Measurements from ENCODE around the gene PRUNE2.

DNA sequence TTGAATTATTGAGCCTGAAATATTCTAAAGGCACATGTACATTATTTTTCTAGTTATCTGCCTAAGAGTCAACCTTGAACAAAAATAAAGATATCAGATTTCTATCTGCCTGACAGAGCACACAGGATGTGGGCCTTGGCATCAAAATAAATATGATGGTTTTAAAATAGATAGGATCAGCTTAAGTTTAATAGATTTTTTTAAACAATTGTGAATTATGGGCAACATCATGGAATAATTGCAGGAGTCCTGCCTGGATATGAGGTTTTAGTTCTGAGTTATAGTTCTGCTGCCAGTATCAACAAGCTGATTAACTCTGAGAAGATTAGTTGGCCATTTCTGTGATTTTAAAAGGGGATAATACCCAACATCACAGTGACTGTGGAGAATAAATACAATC lies 248.6 kb downstream of the PRUNE2 start:
- TF ChIP-seq EZH2 (IDR thresholded peaks at IDR 0.05) (no peak), POLR2AphosphoS5 (IDR thresholded peaks at IDR 0.05; ENCODE audit: borderline replicate concordance, low read depth, low read length) (no peak), FOXP2 (optimal IDR thresholded peaks at IDR 0.05; ENCODE audit: control extremely low read depth, extremely low read length, insufficient read depth) (no peak)
